HCT116 (cell line): ENCODE data around the gene CTNND2. TPM values are rescaled to one million over a fixed set of nuclear protein-coding genes. Genes with fewer than 3 reads are reported as not detected.

Experiments
- ATAC-seq: fragments of 200-7000 bp; cut with Tn5 transposase; 2 replicates; pipeline ENCODE4 v1.9.1; 2020; ENCODE audit warnings: mild to moderate bottlenecking, moderate library complexity
- BruUV-seq: library from RNA; stranded (reverse); fragments of 400-500 nt; replicated peaks from 2 replicates; lab custom pipeline; 2021; lab: Mats Ljungman, UMichigan
- CTCF ChIA-PET: fragments of 300-600 bp; sonication (Branson Sonifier 250); formaldehyde crosslinking; loops from one replicate; lab custom pipeline; 2021; ENCODE audit warnings: antibody characterized with exemption; lab: Charles Lee
- POLR2A ChIA-PET: fragments of 300-600, 350-600 bp; sonication (Branson Sonifier 250); formaldehyde crosslinking; loops from one replicate; lab custom pipeline; 2021; ENCODE audit warnings: antibody characterized with exemption; lab: Charles Lee
- RAD21 ChIA-PET, 2 experiments: fragments of 300-600 bp; sonication (Branson Sonifier 250); formaldehyde crosslinking; loops; one replicate each; lab custom pipeline; 2023; ENCODE audit warnings: low total read pairs in 2 of 2; ENCODE audit not compliant: uncharacterized antibody in 2 of 2, unreplicated experiment in 2 of 2, low non-redundant PET in 1 of 2; lab: Charles Lee
- DNase-seq: peaks from one replicate; pipeline ENCODE4 v3.0.0-alpha.2; 2010; ENCODE audit warnings: low read depth, low spot score
- H2AFZ ChIP-seq: fragments of 200-600 bp; shearing (Covaris generic), sonication (generic); 2 replicates; pipeline ENCODE4 v1.6.1; 2017; ENCODE audit warnings: low read depth, mixed run types, mixed read lengths, antibody characterized with exemption, low read length; ENCODE audit not compliant: poor library complexity, severe bottlenecking
- H3K27ac ChIP-seq: 2 replicates; pipeline ENCODE4 v1.5.1; 2012; ENCODE audit warnings: low read depth, low read length
- H3K27me3 ChIP-seq: fragments of 200-600 bp; sonication (generic); 2 replicates; pipeline ENCODE4 v1.6.1; 2016; ENCODE audit warnings: mixed run types, low read length, mixed read lengths; ENCODE audit not compliant: insufficient read depth
- H3K36me3 ChIP-seq, 2 experiments: fragments of 200-500 bp in 1 of 2; fragments of 200-600 bp in 1 of 2; sonication (Bioruptor generic) in 1 of 2; sonication (generic) in 1 of 2; 2 replicates each; pipeline versions ENCODE4 v1.5.1 to v1.6.1; 2014 to 2016; ENCODE audit warnings: low read length in 2 of 2, inconsistent platforms in 1 of 2, mixed read lengths in 1 of 2, mixed run types in 1 of 2; ENCODE audit not compliant: insufficient read depth in 2 of 2, control insufficient read depth in 1 of 2
- H3K4me1 ChIP-seq, 2 experiments: fragments of 200-600 bp in 1 of 2; sonication (generic) in 1 of 2; 2 replicates each; pipeline versions ENCODE4 v1.5.1 to v1.6.1; 2012 to 2017; ENCODE audit warnings: low read length in 2 of 2, inconsistent platforms in 1 of 2, mild to moderate bottlenecking in 1 of 2, mixed read lengths in 1 of 2, mixed run types in 1 of 2, moderate library complexity in 1 of 2; ENCODE audit not compliant: insufficient read depth in 2 of 2, control insufficient read depth in 1 of 2
- H3K4me2 ChIP-seq: fragments of 200-600 bp; sonication (generic); 2 replicates; pipeline ENCODE4 v1.6.1; 2017; ENCODE audit warnings: mixed run types, low read length, mixed read lengths
- H3K4me3 ChIP-seq, 2 experiments: fragments of 200-600 bp in 1 of 2; sonication (generic) in 1 of 2; replicated peaks in 1 of 2; 2 replicates each; pipeline ENCODE4 v1.5.1; 2011 to 2016; ENCODE audit warnings: low read length in 2 of 2, control low read depth in 1 of 2, low read depth in 1 of 2, mild to moderate bottlenecking in 1 of 2, mixed read lengths in 1 of 2, mixed run types in 1 of 2
- H3K79me2 ChIP-seq: fragments of 200-600 bp; sonication (generic); 2 replicates; pipeline ENCODE4 v1.6.1; 2017; ENCODE audit warnings: mild to moderate bottlenecking, mixed run types, low read length, moderate library complexity, mixed read lengths; ENCODE audit not compliant: insufficient read depth
- H3K9ac ChIP-seq: fragments of 200-600 bp; sonication (generic); 2 replicates; pipeline ENCODE4 v1.6.1; 2016; ENCODE audit warnings: low read length, mixed read lengths
- H3K9me2 ChIP-seq: fragments of 200-600 bp; sonication (generic), shearing (Covaris generic); 2 replicates; pipeline ENCODE4 v1.6.1; 2017; ENCODE audit warnings: mixed run types, mild to moderate bottlenecking, moderate library complexity; ENCODE audit not compliant: insufficient read depth
- H3K9me3 ChIP-seq, 2 experiments: fragments of 200-500 bp in 1 of 2; fragments of 200-600 bp in 1 of 2; sonication (Bioruptor generic) in 1 of 2; sonication (generic) in 1 of 2; 2 replicates each; pipeline ENCODE4 v1.6.1; 2014 to 2017; ENCODE audit warnings: low read length in 2 of 2, mixed read lengths in 2 of 2, inconsistent platforms in 1 of 2, low read depth in 1 of 2, mild to moderate bottlenecking in 1 of 2, mixed run types in 1 of 2, moderate library complexity in 1 of 2; ENCODE audit not compliant: control insufficient read depth in 1 of 2, insufficient read depth in 1 of 2
- H4K20me1 ChIP-seq: fragments of 200-600 bp; sonication (generic), shearing (Covaris generic); 2 replicates; pipeline ENCODE4 v1.6.1; 2017; ENCODE audit warnings: mixed run types, mild to moderate bottlenecking, moderate library complexity; ENCODE audit not compliant: insufficient read depth
- CTCF ChIP-seq, 3 experiments: fragments of 200-600 bp in 1 of 3; sonication (generic) in 1 of 3; IDR thresholded peaks in 2 of 3; conservative IDR thresholded peaks in 1 of 3; 2 replicates each; pipeline ENCODE4 v1.5.1; 2012 to 2017; ENCODE audit warnings: low read depth in 2 of 3, low read length in 2 of 3, antibody characterized with exemption in 1 of 3, borderline replicate concordance in 1 of 3, control low read depth in 1 of 3, mild to moderate bottlenecking in 1 of 3, mixed read lengths in 1 of 3, mixed run types in 1 of 3, moderate library complexity in 1 of 3; ENCODE audit not compliant: insufficient read depth in 1 of 3
- EZH2 ChIP-seq: fragments of 200-600 bp; sonication (generic); IDR thresholded peaks from 2 replicates; pipeline ENCODE4 v1.6.1; 2017; ENCODE audit warnings: antibody characterized with exemption, mixed run types
- FOSL1 ChIP-seq: IDR thresholded peaks from 2 replicates; pipeline ENCODE4 v1.6.1; 2012; ENCODE audit warnings: low read depth
- JUND ChIP-seq: IDR thresholded peaks from 2 replicates; pipeline ENCODE4 v1.6.1; 2012
- POLR2AphosphoS5 ChIP-seq: IDR thresholded peaks from 2 replicates; pipeline ENCODE4 v1.6.1; 2011; ENCODE audit warnings: mild to moderate bottlenecking, low read depth, low read length, moderate library complexity
- RAD21 ChIP-seq: IDR thresholded peaks from 2 replicates; pipeline ENCODE4 v1.6.1; 2012; ENCODE audit warnings: low read depth, mild to moderate bottlenecking
- SIN3A ChIP-seq: IDR thresholded peaks from 2 replicates; pipeline ENCODE4 v1.6.1; 2012; ENCODE audit warnings: low read depth
- TCF7L2 ChIP-seq: IDR thresholded peaks from 2 replicates; pipeline ENCODE4 v1.7.0; 2011; ENCODE audit warnings: borderline replicate concordance, inconsistent platforms; ENCODE audit not compliant: insufficient read depth, insufficient read length; ENCODE audit errors: extremely low read depth
- ZFX ChIP-seq: fragments of 450-650 bp; IDR thresholded peaks from 2 replicates; pipeline ENCODE4 v1.6.1; 2017
- ZNF274 ChIP-seq: fragments of 200-500 bp; sonication (Bioruptor generic); IDR thresholded peaks from 2 replicates; pipeline ENCODE4 v1.6.1; 2014; ENCODE audit warnings: mild to moderate bottlenecking, low read depth, low read length, inconsistent platforms
- intact Hi-C: fragments of 100-400 bp; cut with micrococcal nuclease; formaldehyde crosslinking; loops from 2 replicates; pipeline ENCODE4 v1.10.0; 2022
- total RNA-seq: library from RNA; stranded (reverse); gene quantifications from one replicate; pipeline ENCODE4 v1.2.1, GENCODE V29; 2021; ENCODE audit not compliant: unreplicated experiment
- TF ChIP-seq, protein P1 (sequence below): IDR thresholded peaks from 2 replicates; pipeline ENCODE4 v1.6.1; 2012; ENCODE audit warnings: low read depth

Gene CTNND2
- total RNA-seq, 1 experiment from 2014 or later = not detected

DNA sequence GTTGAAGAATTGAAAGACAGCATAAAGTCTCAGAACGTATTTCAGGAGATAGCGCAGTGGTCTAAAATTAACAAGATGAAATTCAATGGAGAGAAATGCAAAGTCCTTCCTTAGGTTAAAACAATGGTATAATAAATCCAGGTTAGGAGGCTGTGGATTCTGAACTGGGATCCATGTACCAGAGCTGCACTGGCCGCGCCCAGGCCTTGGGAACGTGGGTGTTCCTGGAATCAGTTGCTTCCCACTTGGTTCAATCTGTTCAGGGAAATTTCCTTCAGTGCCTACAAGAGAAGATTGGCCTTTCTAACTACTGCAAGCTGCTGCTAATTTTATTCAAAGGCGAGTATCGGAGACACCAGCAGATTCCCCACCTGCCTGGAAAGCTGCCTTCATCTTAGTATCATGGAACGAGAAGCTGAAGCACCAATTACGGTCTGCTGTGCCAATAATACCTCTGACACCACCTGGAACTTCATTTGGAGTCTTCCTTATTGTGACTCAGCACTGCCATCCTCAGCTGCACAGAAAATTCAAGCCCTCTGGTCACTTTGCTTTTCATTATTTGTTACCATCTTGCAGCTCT, 14.3 kb upstream of the CTNND2 start:
- TF ChIP-seq FOSL1 (no peak), POLR2AphosphoS5 (no peak), ZNF274 (no peak), CTCF (IDR thresholded peaks at IDR 0.05 in 2 of 3, conservative IDR thresholded peaks at IDR 0.05 in 1 of 3; ENCODE audit: borderline replicate concordance in 1 of 3, insufficient read depth in 1 of 3, low read depth in 2 of 3, low read length in 2 of 3) (no peak), ZFX (no peak), RAD21 (no peak), JUND (no peak), TCF7L2 (no peak), EZH2 (no peak), SIN3A (no peak)
- TF ChIP-seq, protein P1, sequence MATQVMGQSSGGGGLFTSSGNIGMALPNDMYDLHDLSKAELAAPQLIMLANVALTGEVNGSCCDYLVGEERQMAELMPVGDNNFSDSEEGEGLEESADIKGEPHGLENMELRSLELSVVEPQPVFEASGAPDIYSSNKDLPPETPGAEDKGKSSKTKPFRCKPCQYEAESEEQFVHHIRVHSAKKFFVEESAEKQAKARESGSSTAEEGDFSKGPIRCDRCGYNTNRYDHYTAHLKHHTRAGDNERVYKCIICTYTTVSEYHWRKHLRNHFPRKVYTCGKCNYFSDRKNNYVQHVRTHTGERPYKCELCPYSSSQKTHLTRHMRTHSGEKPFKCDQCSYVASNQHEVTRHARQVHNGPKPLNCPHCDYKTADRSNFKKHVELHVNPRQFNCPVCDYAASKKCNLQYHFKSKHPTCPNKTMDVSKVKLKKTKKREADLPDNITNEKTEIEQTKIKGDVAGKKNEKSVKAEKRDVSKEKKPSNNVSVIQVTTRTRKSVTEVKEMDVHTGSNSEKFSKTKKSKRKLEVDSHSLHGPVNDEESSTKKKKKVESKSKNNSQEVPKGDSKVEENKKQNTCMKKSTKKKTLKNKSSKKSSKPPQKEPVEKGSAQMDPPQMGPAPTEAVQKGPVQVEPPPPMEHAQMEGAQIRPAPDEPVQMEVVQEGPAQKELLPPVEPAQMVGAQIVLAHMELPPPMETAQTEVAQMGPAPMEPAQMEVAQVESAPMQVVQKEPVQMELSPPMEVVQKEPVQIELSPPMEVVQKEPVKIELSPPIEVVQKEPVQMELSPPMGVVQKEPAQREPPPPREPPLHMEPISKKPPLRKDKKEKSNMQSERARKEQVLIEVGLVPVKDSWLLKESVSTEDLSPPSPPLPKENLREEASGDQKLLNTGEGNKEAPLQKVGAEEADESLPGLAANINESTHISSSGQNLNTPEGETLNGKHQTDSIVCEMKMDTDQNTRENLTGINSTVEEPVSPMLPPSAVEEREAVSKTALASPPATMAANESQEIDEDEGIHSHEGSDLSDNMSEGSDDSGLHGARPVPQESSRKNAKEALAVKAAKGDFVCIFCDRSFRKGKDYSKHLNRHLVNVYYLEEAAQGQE = no peak
- BruUV-seq = no TSS peak
- Histone ChIP-seq H4K20me1 (no peaks in the 10 kb centered on the region), H3K79me2 (no peaks in the 10 kb centered on the region), H3K4me3 (no peak overlapping the region), H3K4me1 (no peaks in the 10 kb centered on the region), H3K9ac (no peak overlapping the region), H3K27ac (no peak overlapping the region), H3K9me3 (peaks cover 5 to 11% of the 10 kb centered on the region in 2 experiments; a peak in 2 of 4 replicates), H3K36me3 (no peaks in the 10 kb centered on the region), H3K9me2 (no peaks in the 10 kb centered on the region), H2AFZ (no peak overlapping the region), H3K27me3 (no peaks in the 10 kb centered on the region), H3K4me2 (no peak overlapping the region)
- no peak for DNase-seq
- no peak for ATAC-seq
- ChIA-PET CTCF (no interaction called here), POLR2A (no interaction called here), RAD21 (no interaction called here)
- intact Hi-C loops = no loop called here
